ENCODE data around the gene GLP2R. TPM values are rescaled to one million over a fixed set of nuclear protein-coding genes. Genes with fewer than 3 reads are reported as not detected.

GLP2R gene
- total and polyA plus RNA-seq, 10 of the 15 experiments (the other 5 are each of a cell fraction or from before 2014, with no cell fraction given), result not detected

- no peak for TF ChIP-seq ATF3 (IDR thresholded peaks at IDR 0.05; ENCODE audit: borderline replicate concordance, extremely low read depth, low read depth, low read length)
- TF ChIP-seq CHD2 (IDR thresholded peaks at IDR 0.05; ENCODE audit: borderline replicate concordance, low read depth, low read length), result no peak
- TF ChIP-seq ASH2L (IDR thresholded peaks at IDR 0.05; ENCODE audit: borderline replicate concordance, low read depth), result no peak
- no peak for TF ChIP-seq CBX3 (IDR thresholded peaks at IDR 0.05; ENCODE audit: borderline replicate concordance, low read depth)
- TF ChIP-seq HDAC2 (IDR thresholded peaks at IDR 0.05), result no peak
Observed at GRCh38 chr17:9908649-9909042, 82.9 kb downstream of the GLP2R start (continued).

- intact Hi-C loops (cut with micrococcal nuclease; ENCODE audit: unreplicated experiment) (no loop called here), in situ Hi-C loops (cut with MboI) (no loop called here)
- H2AFZ ChIP-seq (ENCODE audit: control insufficient read depth, low read depth, low read length), result no peak overlapping the region
- 32% methylated on average over 12 of the region's 12 CpGs for WGBS (ENCODE audit: insufficient coverage, insufficient replicate concordance, low lambda C conversion rate, missing lambda C conversion rate)
- H3K9me3 ChIP-seq (replicated peaks; ENCODE audit: control insufficient read depth, insufficient read depth, low read length), result no peaks in the 10 kb centered on the region
- no TSS peak for BruUV-seq (replicated peaks)
- TF ChIP-seq CHD4 (IDR thresholded peaks at IDR 0.05) (no peak), JUNB (IDR thresholded peaks at IDR 0.05) (no peak), CHD2 (IDR thresholded peaks at IDR 0.05; ENCODE audit: borderline replicate concordance, low read depth, low read length) (no peak), FOS (IDR thresholded peaks at IDR 0.05; ENCODE audit: borderline replicate concordance, extremely low read depth, insufficient read length) (no peak), MEF2A (IDR thresholded peaks at IDR 0.05; ENCODE audit: insufficient read depth, low read depth, low read length) (no peak), RAD21 (IDR thresholded peaks at IDR 0.05; ENCODE audit: insufficient read depth, low read depth, low read length) (no peak), POU2F2 (IDR thresholded peaks at IDR 0.05; ENCODE audit: borderline replicate concordance, low read depth, low read length) (no peak), CREM (IDR thresholded peaks at IDR 0.05; ENCODE audit: low read depth) (no peak), EED (IDR thresholded peaks at IDR 0.05; ENCODE audit: low read depth) (no peak), CEBPZ (IDR thresholded peaks at IDR 0.05; ENCODE audit: low read depth, low read length) (no peak), HDAC6 (IDR thresholded peaks at IDR 0.05; ENCODE audit: unreplicated experiment) (no peak), CBX5 (IDR thresholded peaks at IDR 0.05; ENCODE audit: low read depth) (no peak), ELK1 (IDR thresholded peaks at IDR 0.05; ENCODE audit: low read depth, low read length) (no peak), RAD51 (IDR thresholded peaks at IDR 0.05) (no peak)
- no peak overlapping the region for H3K9ac ChIP-seq (ENCODE audit: control insufficient read depth, insufficient read depth, low read length)
- H3K79me2 ChIP-seq (ENCODE audit: control insufficient read depth, insufficient read depth, low read length), result no peaks in the 10 kb centered on the region
- no peak overlapping the region for H3K4me2 ChIP-seq (ENCODE audit: control insufficient read depth, insufficient read depth)
- ChIA-PET SMC1A (ENCODE audit: uncharacterized antibody, unreplicated experiment) (no interaction called here), CTCF (no interaction called here), RAD21 (ENCODE audit: unreplicated experiment) (no interaction called here), POLR2A (no interaction called here)
- no peak for FAIRE-seq
- ATAC-seq, result no peak
- no peak for DNase-seq (ENCODE audit: low read depth, low spot score)
- no peak overlapping the region for H3K4me3 ChIP-seq
- no peaks in the 10 kb centered on the region for H3K4me1 ChIP-seq (ENCODE audit: control insufficient read depth, insufficient read depth, low read length)
- no peak overlapping the region for H3K27ac ChIP-seq (ENCODE audit: control insufficient read depth, insufficient read depth)
- peaks cover 0 to 2% of the 10 kb centered on the region in 2 experiments; a peak in 2 of 4 replicates for H3K27me3 ChIP-seq (replicated peaks in 1 of 2; ENCODE audit: control insufficient read depth in 2 of 2, insufficient read depth in 2 of 2, low read length in 1 of 2)
- H3K36me3 ChIP-seq (ENCODE audit: control insufficient read depth in 2 of 2, insufficient read depth in 2 of 2, low read length in 1 of 2), result no peaks in the 10 kb centered on the region; a peak in 1 of 4 replicates
- H4K20me1 ChIP-seq (ENCODE audit: control insufficient read depth, insufficient read depth), result no peaks in the 10 kb centered on the region
Observed at GRCh38 chr17:9911089-9911488, 85.4 kb downstream of the GLP2R start.
